Epithelial cell of prostate (primary cell): Measurements from ENCODE around the gene OPCML.

Source experiments
- DNase-seq: peaks from one replicate; pipeline ENCODE4 v3.0.0-alpha.2; 2011; ENCODE audit warnings: low read depth, low spot score
- H3K27ac ChIP-seq: fragments of 450-650 bp; 2 replicates; pipeline ENCODE4 v1.5.1; 2017; ENCODE audit warnings: mild to moderate bottlenecking

OPCML gene

GRCh38 chr11:132636523-132636922, 895.8 kb downstream of the OPCML start:
- no peak overlapping the region for H3K27ac ChIP-seq
- no peak for DNase-seq

- peak; percentile 12 for DNase-seq
- no peak overlapping the region for H3K27ac ChIP-seq
Observed at GRCh38 chr11:132632641-132633124, 899.6 kb downstream of the OPCML start.

- H3K27ac ChIP-seq: no peak overlapping the region
Observed at GRCh38 chr11:132631989-132632388, 900.3 kb downstream of the OPCML start.

GRCh38 chr11:132627981-132628380, 904.3 kb downstream of the OPCML start:
- H3K27ac ChIP-seq: no peak overlapping the region
- no peak for DNase-seq

More at GRCh38 chr11:132631989-132632388, 900.3 kb downstream of the OPCML start:
- DNase-seq: no peak

- no peak for DNase-seq
- H3K27ac ChIP-seq: no peak overlapping the region
Observed at GRCh38 chr11:132626446-132626845, 905.9 kb downstream of the OPCML start.

GRCh38 chr11:132623511-132623910, 908.8 kb downstream of the OPCML start:
- H3K27ac ChIP-seq: no peak overlapping the region
- no peak for DNase-seq

GRCh38 chr11:132621976-132622580, 910.2 kb downstream of the OPCML start:
- DNase-seq: no peak
- H3K27ac ChIP-seq: no peak overlapping the region

GRCh38 chr11:132620423-132620822, 911.9 kb downstream of the OPCML start:
- no peak overlapping the region for H3K27ac ChIP-seq
- no peak for DNase-seq

GRCh38 chr11:132610791-132611190, 921.5 kb downstream of the OPCML start:
- DNase-seq: no peak
- no peak overlapping the region for H3K27ac ChIP-seq

- no peak for DNase-seq
- no peak overlapping the region for H3K27ac ChIP-seq
Observed at GRCh38 chr11:132610216-132610615, 922.1 kb downstream of the OPCML start.

GRCh38 chr11:132607575-132607974, 924.7 kb downstream of the OPCML start:
- H3K27ac ChIP-seq: no peak overlapping the region
- no peak for DNase-seq

- H3K27ac ChIP-seq: no peak overlapping the region
- DNase-seq: no peak
Observed at GRCh38 chr11:132605825-132606570, 926.3 kb downstream of the OPCML start.

GRCh38 chr11:132604431-132604830, 927.9 kb downstream of the OPCML start:
- no peak overlapping the region for H3K27ac ChIP-seq
- no peak for DNase-seq

GRCh38 chr11:132601875-132602274, 930.4 kb downstream of the OPCML start:
- H3K27ac ChIP-seq: no peak overlapping the region
- DNase-seq: no peak

GRCh38 chr11:132595711-132596134, 936.6 kb downstream of the OPCML start:
- DNase-seq: no peak
- no peak overlapping the region for H3K27ac ChIP-seq

- no peak overlapping the region for H3K27ac ChIP-seq
- DNase-seq: no peak
Observed at GRCh38 chr11:132595246-132595645, 937.1 kb downstream of the OPCML start.

GRCh38 chr11:132590986-132591385, 941.3 kb downstream of the OPCML start:
- no peak for DNase-seq
- no peak overlapping the region for H3K27ac ChIP-seq

- no peak for DNase-seq
Observed at GRCh38 chr11:132590554-132590953, 941.7 kb downstream of the OPCML start.

GRCh38 chr11:132589791-132590190, 942.5 kb downstream of the OPCML start:
- DNase-seq: no peak
- no peak overlapping the region for H3K27ac ChIP-seq

More at GRCh38 chr11:132590554-132590953, 941.7 kb downstream of the OPCML start:
- H3K27ac ChIP-seq: no peak overlapping the region

- H3K27ac ChIP-seq: no peak overlapping the region
- DNase-seq: no peak
Observed at GRCh38 chr11:132588366-132588765, 943.9 kb downstream of the OPCML start.

- DNase-seq: no peak
- H3K27ac ChIP-seq: no peak overlapping the region
Observed at GRCh38 chr11:132587716-132588115, 944.6 kb downstream of the OPCML start.

- DNase-seq: no peak
- H3K27ac ChIP-seq: no peak overlapping the region
Observed at GRCh38 chr11:132586801-132587200, 945.5 kb downstream of the OPCML start.
